Muscle of leg (tissue), 9 donors: ENCODE results near the gene RPL32. TPM values are rescaled to one million over a fixed set of nuclear protein-coding genes. Genes with fewer than 3 reads are reported as not detected.

Source experiments
- polyA plus RNA-seq, 8 donors: library from polyadenylated mRNA; unstranded; fragments of 120-200 nt; gene quantifications; one replicate each; pipeline versions ENCODE4 v1.2.1 to v1.2.3, GENCODE V29; 2013; ENCODE audit warnings: inconsistent platforms in 1 of 8, low replicate concordance in 1 of 8; ENCODE audit not compliant: insufficient read length in 8 of 8, insufficient read depth in 1 of 8
- total RNA-seq: library from RNA; stranded (reverse); fragments of 120-200 nt; gene quantifications from one replicate; pipeline ENCODE4 v1.2.4, GENCODE V29; 2013

RPL32 gene
- total and polyA plus RNA-seq, 9 donors = 2,697 to 4,199 (median 3,050) TPM

Other genes starting within 250 kb of the RPL32 start
- 94.2 TPM for gene RAF1, start 177.4 kb downstream of the RPL32 start, total RNA-seq
- 100 to 1,000 TPM in 1 of 8 donors, 10 to 100 TPM in 7; 80.0 to 113 (median 90.2) TPM for gene RAF1, start 177.4 kb downstream of the RPL32 start, polyA plus RNA-seq
- 6.4 TPM for gene TMEM40, start 82.3 kb downstream of the RPL32 start, total RNA-seq
- 10 to 100 TPM in 5 of 8 donors, 1 to 10 TPM in 3; 8.7 to 16.8 (median 12.8) TPM for gene TMEM40, start 82.3 kb downstream of the RPL32 start, polyA plus RNA-seq
- 27.2 TPM for gene CAND2, start 44.9 kb downstream of the RPL32 start, total RNA-seq
- gene CAND2, start 44.9 kb downstream of the RPL32 start, polyA plus RNA-seq = 10 to 100 TPM; 27.7 to 46.4 (median 36.2) TPM
- 25.1 TPM for gene IQSEC1, start 231.9 kb upstream of the RPL32 start, total RNA-seq
- 10 to 100 TPM; 32.3 to 48.3 (median 45.0) TPM for gene IQSEC1, start 231.9 kb upstream of the RPL32 start, polyA plus RNA-seq